A549 (cell line): Measurements from ENCODE around the gene CADM4. TPM values are rescaled to one million over a fixed set of nuclear protein-coding genes. Genes with fewer than 3 reads are reported as not detected.

Source experiments
- ATAC-seq, 2 experiments: fragments of 200-7000 bp in 1 of 2; fragments of >200 bp in 1 of 2; cut with Nextera tagmentation in 1 of 2; cut with Tn5 transposase in 1 of 2; 3 replicates each; pipeline versions ENCODE4 v1.8.0 to v1.9.1; 2018 to 2020; ENCODE audit warnings: mild to moderate bottlenecking in 1 of 2, moderate library complexity in 1 of 2
- CTCF ChIA-PET: fragments of 300-600 bp; sonication (Branson Sonifier 250); formaldehyde crosslinking; extraction: SDS; loops from one replicate; lab custom pipeline; 2021; ENCODE audit warnings: antibody characterized with exemption, inconsistent platforms; lab: Yijun Ruan, JAX
- POLR2A ChIA-PET: fragments of 350-600 bp; formaldehyde crosslinking; extraction: SDS; loops from one replicate; lab custom pipeline; 2021; ENCODE audit warnings: antibody characterized with exemption, inconsistent platforms; lab: Yijun Ruan, JAX
- DNase-seq, 2 experiments: peaks; one replicate each; pipeline versions ENCODE4 v3.0.0 to v3.0.0-alpha.2; 2011 to 2016; ENCODE audit warnings: low read depth in 1 of 2, low spot score in 1 of 2
- FAIRE-seq: peaks from 2 replicates; lab custom pipeline; 2011; peaks lifted over from hg19 to GRCh38; lab: Jason Lieb, UNC
- H3K27ac ChIP-seq, 2 experiments: fragments of >200 bp; sonication (Bioruptor Twin); formaldehyde crosslinking; 3 replicates each; pipeline ENCODE4 v1.5.1; 2016 to 2017
- H3K4me1 ChIP-seq: fragments of >200 bp; sonication (Bioruptor Twin); formaldehyde crosslinking; 3 replicates; pipeline ENCODE4 v1.6.1; 2016
- H3K4me2 ChIP-seq: fragments of >200 bp; sonication (Bioruptor Twin); formaldehyde crosslinking; 3 replicates; pipeline ENCODE4 v1.6.1; 2016
- H3K4me3 ChIP-seq: fragments of >200 bp; sonication (Bioruptor Twin); formaldehyde crosslinking; 3 replicates; pipeline ENCODE4 v1.5.1; 2016
- H3K9me3 ChIP-seq: fragments of >200 bp; sonication (Bioruptor Twin); formaldehyde crosslinking; 3 replicates; pipeline ENCODE4 v1.6.1; 2016
- CBX2 ChIP-seq: fragments of 200-600 bp; sonication (generic); IDR thresholded peaks from 2 replicates; pipeline ENCODE4 v1.6.1; 2016; ENCODE audit warnings: low read depth, mild to moderate bottlenecking, borderline replicate concordance
- CHD2 ChIP-seq: fragments of 150-350 bp; IDR thresholded peaks from 2 replicates; pipeline ENCODE4 v1.6.1; 2014; ENCODE audit warnings: low read length; ENCODE audit not compliant: partially characterized antibody
- FOSB ChIP-seq: fragments of 250-450 bp; sonication (Bioruptor Pico); IDR thresholded peaks from 2 replicates; pipeline ENCODE4 v1.5.0; 2020; ENCODE audit warnings: mild to moderate bottlenecking, moderate library complexity
- FOSL2 ChIP-seq, 2 experiments: fragments of 450-650 bp in 1 of 2; fragments of >200 bp in 1 of 2; sonication (Bioruptor Twin) in 1 of 2; formaldehyde crosslinking; IDR thresholded peaks; 2 replicates each; pipeline versions ENCODE4 v1.5.0 to v1.6.1; 2016 to 2020; ENCODE audit warnings: mild to moderate bottlenecking in 1 of 2, moderate library complexity in 1 of 2
- GATA3 ChIP-seq: IDR thresholded peaks from 2 replicates; pipeline ENCODE4 v1.6.1; 2012; ENCODE audit warnings: borderline replicate concordance
- MAZ ChIP-seq: fragments of 150-350 bp; IDR thresholded peaks from 2 replicates; pipeline ENCODE4 v1.6.1; 2014; ENCODE audit warnings: antibody characterized with exemption, low read depth, low read length, borderline replicate concordance
- NFE2L2 ChIP-seq: fragments of 150-350 bp; conservative IDR thresholded peaks from 2 replicates; pipeline ENCODE4 v1.6.1; 2014; ENCODE audit warnings: low read length
- POLR2A ChIP-seq: IDR thresholded peaks from 2 replicates; pipeline ENCODE4 v1.6.1; 2012; ENCODE audit warnings: mild to moderate bottlenecking, low read length
- POLR2AphosphoS2 ChIP-seq: conservative IDR thresholded peaks from 2 replicates; pipeline ENCODE4 v1.6.1; 2012; ENCODE audit warnings: low read length, improper control_type of control experiment, inconsistent platforms
- RARB ChIP-seq: fragments of 250-450 bp; sonication (Bioruptor Pico); IDR thresholded peaks from 2 replicates; pipeline ENCODE4 v1.8.0; 2021; ENCODE audit warnings: mild to moderate bottlenecking, moderate library complexity
- RNF2 ChIP-seq: fragments of 200-600 bp; sonication (generic); IDR thresholded peaks from 2 replicates; pipeline ENCODE4 v1.6.1; 2016; ENCODE audit warnings: low read depth, mild to moderate bottlenecking, antibody characterized with exemption, moderate library complexity, borderline replicate concordance
- SMC3 ChIP-seq: fragments of >200 bp; sonication (Bioruptor Twin); formaldehyde crosslinking; IDR thresholded peaks from 3 replicates; pipeline ENCODE4 v1.6.1; 2018; ENCODE audit warnings: inconsistent platforms
- TFCP2L1 ChIP-seq: fragments of 250-450 bp; sonication (Bioruptor Pico); IDR thresholded peaks from 2 replicates; pipeline ENCODE4 v1.5.0; 2021; ENCODE audit warnings: mild to moderate bottlenecking
- ZFP36 ChIP-seq: fragments of 450-650 bp; IDR thresholded peaks from 2 replicates; pipeline ENCODE4 v1.6.1; 2014; ENCODE audit warnings: borderline replicate concordance; ENCODE audit not compliant: partially characterized antibody
- WGBS: methylation state at CpG from one replicate; pipeline ENCODE4 v1.1.6; 2017; ENCODE audit errors: missing lambda C conversion rate; 5-methylcytosine and 5-hydroxymethylcytosine counted together
- polyA plus RNA-seq, 4 experiments: library from polyadenylated mRNA; depleted of rRNA in 3 of 4; stranded (reverse); fragments of >200 nt; fragmentation: RNase III in 1 of 4; extraction: RNeasy Plus Mini Kit Qiagen cat#74134 plus additional on column Dnase treatment in 1 of 4; gene quantifications; 2 replicates in 3 of 4; 3 replicates in 1 of 4; pipeline ENCODE4 v1.2.3, GENCODE V29; 2011 to 2017
- TF ChIP-seq, protein P1 (sequence below): fragments of 250-450 bp; sonication (Bioruptor Pico); IDR thresholded peaks from 2 replicates; pipeline ENCODE4 v1.5.0; 2021; ENCODE audit warnings: mild to moderate bottlenecking, moderate library complexity, borderline replicate concordance
- TF ChIP-seq, protein P2 (sequence below): fragments of 450-650 bp; IDR thresholded peaks from 2 replicates; pipeline ENCODE4 v1.6.1; 2014; ENCODE audit warnings: antibody characterized with exemption
- TF ChIP-seq, protein P3 (sequence below): fragments of >200 bp; sonication (Bioruptor Twin); formaldehyde crosslinking; IDR thresholded peaks from 2 replicates; pipeline ENCODE4 v1.6.1; 2016
- TF ChIP-seq, protein P4 (sequence below): fragments of 200-600 bp; sonication (generic); IDR thresholded peaks from 2 replicates; pipeline ENCODE4 v1.6.1; 2016; ENCODE audit warnings: antibody characterized with exemption, mild to moderate bottlenecking, moderate library complexity
- TF ChIP-seq, protein P5 (sequence below): IDR thresholded peaks from 2 replicates; pipeline ENCODE4 v1.6.1; 2012

Gene CADM4
- polyA plus RNA-seq, 2 of the 4 experiments (the other 2 are of a cell fraction) = 4.2 to 9.2 TPM

DNA sequence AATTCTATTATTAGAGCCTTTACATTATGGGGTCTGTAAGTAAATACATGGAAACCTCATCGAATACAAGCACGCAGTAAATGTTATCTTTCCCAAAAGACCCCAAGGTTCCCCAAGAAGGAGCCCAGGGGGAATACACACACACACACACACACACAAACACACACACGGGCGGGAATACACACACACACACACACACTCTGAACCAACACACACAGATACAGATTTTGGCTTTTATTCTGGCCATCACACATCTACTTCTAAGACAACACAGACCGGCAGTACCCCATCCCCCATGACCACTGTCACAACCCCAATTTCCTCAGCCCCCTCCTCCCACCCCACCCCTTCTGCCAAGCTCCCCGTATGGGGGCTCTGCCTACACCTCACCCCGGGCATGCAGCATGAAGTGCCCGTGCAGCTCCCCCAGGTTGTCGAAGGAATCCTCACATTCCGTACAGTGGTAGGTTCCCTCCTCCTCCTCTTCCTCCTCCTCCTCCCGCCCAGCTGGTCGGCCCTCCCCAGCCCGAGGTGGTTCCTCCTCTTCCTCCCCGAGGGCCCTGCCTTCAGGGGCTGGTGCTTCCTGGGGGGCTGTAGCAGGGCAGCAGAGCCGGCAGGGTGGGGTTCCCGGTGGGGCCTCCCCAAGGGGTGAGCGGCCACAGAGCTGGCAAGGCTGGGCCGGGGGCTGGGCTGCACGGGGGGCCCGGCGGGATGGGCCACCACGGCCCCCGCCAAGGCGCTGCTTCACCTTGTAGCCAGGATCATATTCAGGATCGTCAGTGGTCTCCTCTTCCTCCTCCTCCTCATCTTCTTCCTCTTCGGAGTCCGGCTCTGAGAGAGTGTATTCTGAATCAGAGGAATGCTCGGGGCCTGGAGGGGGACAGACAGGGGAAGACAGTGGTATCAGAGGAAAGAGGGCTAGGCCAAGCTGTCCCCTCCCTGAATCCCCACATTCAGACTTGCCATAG lies 32.1 kb downstream of the CADM4 start:
- no peaks in the 10 kb centered on the region for H3K9me3 ChIP-seq
- H3K4me3 ChIP-seq = no peak overlapping the region
- TF ChIP-seq RNF2 (no peak), POLR2AphosphoS2 (no peak), ZFP36 (no peak), FOSB (no peak), TFCP2L1 (no peak), CBX2 (no peak), SMC3 (no peak), POLR2A (no peak), RARB (CRISPR knock-in tag) (no peak), GATA3 (no peak), MAZ (no peak), FOSL2 (IDR thresholded peaks at IDR 0.05) (no peak), FOSL2 (CRISPR knock-in tag; IDR thresholded peaks at IDR 0.05) (no peak), NFE2L2 (no peak), CHD2 (no peak)
- TF ChIP-seq, protein P1, sequence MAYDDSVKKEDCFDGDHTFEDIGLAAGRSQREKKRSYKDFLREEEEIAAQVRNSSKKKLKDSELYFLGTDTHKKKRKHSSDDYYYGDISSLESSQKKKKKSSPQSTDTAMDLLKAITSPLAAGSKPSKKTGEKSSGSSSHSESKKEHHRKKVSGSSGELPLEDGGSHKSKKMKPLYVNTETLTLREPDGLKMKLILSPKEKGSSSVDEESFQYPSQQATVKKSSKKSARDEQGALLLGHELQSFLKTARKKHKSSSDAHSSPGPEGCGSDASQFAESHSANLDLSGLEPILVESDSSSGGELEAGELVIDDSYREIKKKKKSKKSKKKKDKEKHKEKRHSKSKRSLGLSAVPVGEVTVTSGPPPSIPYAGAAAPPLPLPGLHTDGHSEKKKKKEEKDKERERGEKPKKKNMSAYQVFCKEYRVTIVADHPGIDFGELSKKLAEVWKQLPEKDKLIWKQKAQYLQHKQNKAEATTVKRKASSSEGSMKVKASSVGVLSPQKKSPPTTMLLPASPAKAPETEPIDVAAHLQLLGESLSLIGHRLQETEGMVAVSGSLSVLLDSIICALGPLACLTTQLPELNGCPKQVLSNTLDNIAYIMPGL (CRISPR knock-in tag) = no peak
- TF ChIP-seq, protein P2, sequence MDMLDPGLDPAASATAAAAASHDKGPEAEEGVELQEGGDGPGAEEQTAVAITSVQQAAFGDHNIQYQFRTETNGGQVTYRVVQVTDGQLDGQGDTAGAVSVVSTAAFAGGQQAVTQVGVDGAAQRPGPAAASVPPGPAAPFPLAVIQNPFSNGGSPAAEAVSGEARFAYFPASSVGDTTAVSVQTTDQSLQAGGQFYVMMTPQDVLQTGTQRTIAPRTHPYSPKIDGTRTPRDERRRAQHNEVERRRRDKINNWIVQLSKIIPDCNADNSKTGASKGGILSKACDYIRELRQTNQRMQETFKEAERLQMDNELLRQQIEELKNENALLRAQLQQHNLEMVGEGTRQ = no peak
- TF ChIP-seq, protein P3, sequence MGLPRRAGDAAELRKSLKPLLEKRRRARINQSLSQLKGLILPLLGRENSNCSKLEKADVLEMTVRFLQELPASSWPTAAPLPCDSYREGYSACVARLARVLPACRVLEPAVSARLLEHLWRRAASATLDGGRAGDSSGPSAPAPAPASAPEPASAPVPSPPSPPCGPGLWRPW = no peak
- TF ChIP-seq, protein P4, sequence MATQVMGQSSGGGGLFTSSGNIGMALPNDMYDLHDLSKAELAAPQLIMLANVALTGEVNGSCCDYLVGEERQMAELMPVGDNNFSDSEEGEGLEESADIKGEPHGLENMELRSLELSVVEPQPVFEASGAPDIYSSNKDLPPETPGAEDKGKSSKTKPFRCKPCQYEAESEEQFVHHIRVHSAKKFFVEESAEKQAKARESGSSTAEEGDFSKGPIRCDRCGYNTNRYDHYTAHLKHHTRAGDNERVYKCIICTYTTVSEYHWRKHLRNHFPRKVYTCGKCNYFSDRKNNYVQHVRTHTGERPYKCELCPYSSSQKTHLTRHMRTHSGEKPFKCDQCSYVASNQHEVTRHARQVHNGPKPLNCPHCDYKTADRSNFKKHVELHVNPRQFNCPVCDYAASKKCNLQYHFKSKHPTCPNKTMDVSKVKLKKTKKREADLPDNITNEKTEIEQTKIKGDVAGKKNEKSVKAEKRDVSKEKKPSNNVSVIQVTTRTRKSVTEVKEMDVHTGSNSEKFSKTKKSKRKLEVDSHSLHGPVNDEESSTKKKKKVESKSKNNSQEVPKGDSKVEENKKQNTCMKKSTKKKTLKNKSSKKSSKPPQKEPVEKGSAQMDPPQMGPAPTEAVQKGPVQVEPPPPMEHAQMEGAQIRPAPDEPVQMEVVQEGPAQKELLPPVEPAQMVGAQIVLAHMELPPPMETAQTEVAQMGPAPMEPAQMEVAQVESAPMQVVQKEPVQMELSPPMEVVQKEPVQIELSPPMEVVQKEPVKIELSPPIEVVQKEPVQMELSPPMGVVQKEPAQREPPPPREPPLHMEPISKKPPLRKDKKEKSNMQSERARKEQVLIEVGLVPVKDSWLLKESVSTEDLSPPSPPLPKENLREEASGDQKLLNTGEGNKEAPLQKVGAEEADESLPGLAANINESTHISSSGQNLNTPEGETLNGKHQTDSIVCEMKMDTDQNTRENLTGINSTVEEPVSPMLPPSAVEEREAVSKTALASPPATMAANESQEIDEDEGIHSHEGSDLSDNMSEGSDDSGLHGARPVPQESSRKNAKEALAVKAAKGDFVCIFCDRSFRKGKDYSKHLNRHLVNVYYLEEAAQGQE = no peak
- TF ChIP-seq, protein P5, sequence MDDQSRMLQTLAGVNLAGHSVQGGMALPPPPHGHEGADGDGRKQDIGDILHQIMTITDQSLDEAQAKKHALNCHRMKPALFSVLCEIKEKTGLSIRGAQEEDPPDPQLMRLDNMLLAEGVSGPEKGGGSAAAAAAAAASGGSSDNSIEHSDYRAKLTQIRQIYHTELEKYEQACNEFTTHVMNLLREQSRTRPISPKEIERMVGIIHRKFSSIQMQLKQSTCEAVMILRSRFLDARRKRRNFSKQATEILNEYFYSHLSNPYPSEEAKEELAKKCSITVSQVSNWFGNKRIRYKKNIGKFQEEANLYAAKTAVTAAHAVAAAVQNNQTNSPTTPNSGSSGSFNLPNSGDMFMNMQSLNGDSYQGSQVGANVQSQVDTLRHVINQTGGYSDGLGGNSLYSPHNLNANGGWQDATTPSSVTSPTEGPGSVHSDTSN = no peak
- H3K27ac ChIP-seq = no peak overlapping the region
- FAIRE-seq (no peak), ATAC-seq (no peak; a peak in 1 of 6 replicates), DNase-seq (no peak)
- ChIA-PET CTCF (interaction anchor here (0.8 to 3.7 kb wide), 5 partner anchors 8 to 138 kb away, joined by 3 to 15 read pairs (median 6); partner anchors contain the start of genes IRGQ, PLAUR and ZNF576), POLR2A (interaction anchor here (0.8 kb wide), 1 partner anchor 32 kb away, joined by 3 read pairs; the partner anchor contains the start of genes PINLYP and XRCC1)
- no peak overlapping the region for H3K4me2 ChIP-seq
- peaks cover 6% of the 10 kb centered on the region; the same call in 2 of the 3 replicates for H3K4me1 ChIP-seq
- WGBS = 94% methylated on average over 22 of the region's 28 CpGs
